SU-DHL-6 (cell line): ENCODE results near the gene SETDB2.
A peak's percentile ranks its signal among the peaks of the same experiment; 100 is the strongest.

Experiments used
- H2AFZ ChIP-seq: fragments of 200-600 bp; sonication (generic); 2 replicates; pipeline ENCODE4 v1.6.1; 2014; ENCODE audit warnings: low read depth, mild to moderate bottlenecking, moderate library complexity, mixed read lengths, antibody characterized with exemption, low read length; ENCODE audit not compliant: severe bottlenecking
- H3F3A ChIP-seq: fragments of 200-600 bp; shearing (Covaris generic); 2 replicates; pipeline ENCODE4 v1.6.0; 2016; ENCODE audit warnings: antibody characterized with exemption, mild to moderate bottlenecking; ENCODE audit not compliant: insufficient read depth
- H3K27ac ChIP-seq: fragments of 200-600 bp; sonication (generic); 2 replicates; pipeline ENCODE4 v1.5.1; 2016; ENCODE audit warnings: low read depth, mild to moderate bottlenecking, low read length, moderate library complexity, mixed read lengths
- H3K27me3 ChIP-seq: fragments of 200-600 bp; sonication (generic), shearing (Covaris generic); 2 replicates; pipeline ENCODE4 v1.6.0; 2014; ENCODE audit warnings: mild to moderate bottlenecking, low read length
- H3K36me3 ChIP-seq: fragments of 200-600 bp; sonication (generic); 2 replicates; pipeline ENCODE4 v1.6.1; 2014; ENCODE audit warnings: mild to moderate bottlenecking, low read length, mixed read lengths
- H3K4me2 ChIP-seq: fragments of 300-600, 200-600 bp; shearing (Covaris generic), sonication (generic); 2 replicates; pipeline ENCODE4 v1.6.0; 2014; ENCODE audit warnings: low read length, low read depth, mild to moderate bottlenecking; ENCODE audit not compliant: poor library complexity, severe bottlenecking
- H3K4me3 ChIP-seq: fragments of 200-600 bp; sonication (generic); 2 replicates; pipeline ENCODE4 v1.5.1; 2014; ENCODE audit warnings: antibody characterized with exemption, low read length, mild to moderate bottlenecking, mixed read lengths; ENCODE audit not compliant: insufficient read depth, poor library complexity, severe bottlenecking
- H3K79me2 ChIP-seq: fragments of 200-600 bp; sonication (generic); 2 replicates; pipeline ENCODE4 v1.6.1; 2014; ENCODE audit warnings: mild to moderate bottlenecking, low read length, moderate library complexity; ENCODE audit not compliant: insufficient read depth
- H3K9ac ChIP-seq: fragments of 200-600 bp; sonication (generic); 2 replicates; pipeline ENCODE4 v1.7.0; 2014; ENCODE audit warnings: mild to moderate bottlenecking, low read length
- H3K9me2 ChIP-seq: fragments of 200-600 bp; sonication (generic); replicated peaks from 2 replicates; pipeline ENCODE4 v1.6.1; 2014; ENCODE audit warnings: low read length; ENCODE audit not compliant: insufficient read depth
- H3K9me3 ChIP-seq: fragments of 200-600 bp; sonication (generic); 2 replicates; pipeline ENCODE4 v1.6.1; 2014; ENCODE audit warnings: low read length, mixed read lengths; ENCODE audit not compliant: insufficient read depth
- H4K20me1 ChIP-seq: fragments of 200-600 bp; sonication (generic); 2 replicates; pipeline ENCODE4 v1.6.1; 2014; ENCODE audit warnings: low read depth, mild to moderate bottlenecking, antibody characterized with exemption, low read length, moderate library complexity, mixed read lengths
- EZH2phosphoT487 ChIP-seq: fragments of 200-600 bp; sonication (generic), shearing (Covaris generic); conservative IDR thresholded peaks from 2 replicates; pipeline ENCODE4 v1.6.1; 2018; ENCODE audit warnings: mild to moderate bottlenecking, antibody characterized with exemption, low read length, moderate library complexity, mixed read lengths
- TF ChIP-seq, protein P1 (sequence below): fragments of 200-600 bp; sonication (generic); IDR thresholded peaks from one replicate; pipeline ENCODE4 v1.5.1; 2017; ENCODE audit warnings: antibody characterized with exemption, mild to moderate bottlenecking, low read length, moderate library complexity; ENCODE audit not compliant: insufficient read depth, poor library complexity, severe bottlenecking

Gene SETDB2

DNA sequence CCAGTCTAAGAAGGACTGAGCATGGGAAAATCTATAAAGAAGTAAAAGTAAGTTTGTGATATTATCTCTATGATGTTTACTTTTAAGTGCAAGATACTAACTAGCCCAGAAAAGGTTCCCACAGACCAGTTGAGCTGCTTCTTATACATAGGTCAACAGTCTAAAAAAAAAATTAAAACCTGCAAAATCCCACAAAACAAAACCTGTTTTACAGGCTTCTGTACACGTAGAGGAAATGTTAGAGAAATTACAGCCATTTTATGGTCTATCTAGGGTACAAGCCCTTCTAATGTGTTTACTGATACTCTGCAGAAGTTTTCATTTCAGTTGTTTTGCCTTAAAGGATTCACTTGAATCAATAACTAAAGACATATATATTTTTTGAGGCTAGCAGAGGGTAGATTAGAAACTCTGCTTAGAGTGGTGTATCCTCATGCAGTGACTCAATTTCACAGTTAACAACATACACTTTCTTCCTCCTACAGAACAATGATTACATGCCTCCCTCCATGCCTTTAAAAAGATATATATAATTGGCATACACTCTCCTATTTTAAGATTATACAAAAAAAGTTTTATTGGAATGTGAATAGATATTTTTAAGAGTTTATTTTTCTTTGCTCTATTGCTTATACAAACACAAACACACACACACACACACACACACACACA lies 44.1 kb upstream of the SETDB2 start:
- TF ChIP-seq, protein P1, sequence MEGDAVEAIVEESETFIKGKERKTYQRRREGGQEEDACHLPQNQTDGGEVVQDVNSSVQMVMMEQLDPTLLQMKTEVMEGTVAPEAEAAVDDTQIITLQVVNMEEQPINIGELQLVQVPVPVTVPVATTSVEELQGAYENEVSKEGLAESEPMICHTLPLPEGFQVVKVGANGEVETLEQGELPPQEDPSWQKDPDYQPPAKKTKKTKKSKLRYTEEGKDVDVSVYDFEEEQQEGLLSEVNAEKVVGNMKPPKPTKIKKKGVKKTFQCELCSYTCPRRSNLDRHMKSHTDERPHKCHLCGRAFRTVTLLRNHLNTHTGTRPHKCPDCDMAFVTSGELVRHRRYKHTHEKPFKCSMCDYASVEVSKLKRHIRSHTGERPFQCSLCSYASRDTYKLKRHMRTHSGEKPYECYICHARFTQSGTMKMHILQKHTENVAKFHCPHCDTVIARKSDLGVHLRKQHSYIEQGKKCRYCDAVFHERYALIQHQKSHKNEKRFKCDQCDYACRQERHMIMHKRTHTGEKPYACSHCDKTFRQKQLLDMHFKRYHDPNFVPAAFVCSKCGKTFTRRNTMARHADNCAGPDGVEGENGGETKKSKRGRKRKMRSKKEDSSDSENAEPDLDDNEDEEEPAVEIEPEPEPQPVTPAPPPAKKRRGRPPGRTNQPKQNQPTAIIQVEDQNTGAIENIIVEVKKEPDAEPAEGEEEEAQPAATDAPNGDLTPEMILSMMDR: no peak
- no peak for TF ChIP-seq EZH2phosphoT487
- H3K4me2 ChIP-seq: peak overlapping the region; percentile 46
- H3F3A ChIP-seq: no peaks in the 10 kb centered on the region
- no peaks in the 10 kb centered on the region for H3K9me3 ChIP-seq
- 0 out of 2 replicates have a peak, but pooled peaks cover 3% of the 10 kb centered on the region for H3K36me3 ChIP-seq
- H3K9me2 ChIP-seq: no peaks in the 10 kb centered on the region
- H2AFZ ChIP-seq: no peak overlapping the region
- no peak overlapping the region for H3K4me3 ChIP-seq
- H3K9ac ChIP-seq: no peak overlapping the region
- H3K27ac ChIP-seq: no peak overlapping the region
- no peaks in the 10 kb centered on the region for H4K20me1 ChIP-seq
- no peaks in the 10 kb centered on the region for H3K27me3 ChIP-seq
- no peaks in the 10 kb centered on the region for H3K79me2 ChIP-seq

DNA sequence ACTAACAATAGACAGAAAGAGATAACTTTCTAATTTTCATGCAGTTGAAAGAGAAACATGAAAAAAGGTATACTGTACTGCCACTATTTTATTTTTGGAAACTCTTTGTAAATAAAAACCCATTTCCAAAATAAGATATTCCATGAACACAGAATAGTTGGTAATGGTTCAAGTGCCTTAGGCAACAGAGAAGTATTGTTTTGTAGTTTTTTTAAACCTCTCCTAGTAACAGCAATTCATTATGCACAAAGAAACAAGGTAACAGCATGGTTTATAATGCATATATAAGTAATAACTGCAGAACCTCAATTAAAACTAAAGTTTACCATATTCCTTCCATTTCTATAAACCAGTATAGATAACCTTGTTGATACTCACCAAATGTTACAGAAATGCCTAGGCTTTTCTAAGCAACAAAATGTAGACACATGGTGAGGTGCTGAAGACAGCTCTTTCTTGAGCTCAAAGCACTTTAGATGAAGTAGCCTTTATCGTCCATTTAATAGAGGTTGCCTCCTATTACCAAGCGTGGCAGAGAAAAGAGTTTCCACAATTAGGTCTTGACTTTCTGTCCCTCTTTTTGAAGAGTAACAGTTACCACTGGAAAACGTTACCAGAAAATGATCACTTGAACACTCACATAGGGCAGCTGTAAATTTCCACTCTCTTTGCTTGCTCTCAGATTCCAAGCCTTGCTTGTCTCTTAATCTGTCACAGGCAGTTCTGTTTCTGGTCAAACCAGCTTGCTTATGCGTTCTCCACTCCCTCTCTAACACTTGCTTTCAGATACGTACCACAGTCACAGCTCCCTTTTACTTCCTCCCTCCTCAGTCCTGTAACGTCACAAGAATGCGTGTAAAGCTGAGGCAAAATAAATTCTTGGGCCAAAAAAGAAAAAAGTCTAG lies 43.1 kb upstream of the SETDB2 start:
- Histone ChIP-seq H3K27me3 (no peaks in the 10 kb centered on the region), H3K4me2 (peak overlapping the region; percentile 46), H3K9ac (peak overlapping the region; percentile 28; the same call in 1 of the 2 replicates), H3K36me3 (0 out of 2 replicates have a peak, but pooled peaks cover 3% of the 10 kb centered on the region), H3K4me3 (peak overlapping the region; percentile 18), H4K20me1 (no peaks in the 10 kb centered on the region), H3K79me2 (no peaks in the 10 kb centered on the region), H3F3A (no peaks in the 10 kb centered on the region), H3K9me3 (no peaks in the 10 kb centered on the region), H3K27ac (no peak overlapping the region), H3K9me2 (no peaks in the 10 kb centered on the region), H2AFZ (peak overlapping the region; percentile 90)
- TF ChIP-seq EZH2phosphoT487: no peak
- TF ChIP-seq, protein P1: no peak

DNA sequence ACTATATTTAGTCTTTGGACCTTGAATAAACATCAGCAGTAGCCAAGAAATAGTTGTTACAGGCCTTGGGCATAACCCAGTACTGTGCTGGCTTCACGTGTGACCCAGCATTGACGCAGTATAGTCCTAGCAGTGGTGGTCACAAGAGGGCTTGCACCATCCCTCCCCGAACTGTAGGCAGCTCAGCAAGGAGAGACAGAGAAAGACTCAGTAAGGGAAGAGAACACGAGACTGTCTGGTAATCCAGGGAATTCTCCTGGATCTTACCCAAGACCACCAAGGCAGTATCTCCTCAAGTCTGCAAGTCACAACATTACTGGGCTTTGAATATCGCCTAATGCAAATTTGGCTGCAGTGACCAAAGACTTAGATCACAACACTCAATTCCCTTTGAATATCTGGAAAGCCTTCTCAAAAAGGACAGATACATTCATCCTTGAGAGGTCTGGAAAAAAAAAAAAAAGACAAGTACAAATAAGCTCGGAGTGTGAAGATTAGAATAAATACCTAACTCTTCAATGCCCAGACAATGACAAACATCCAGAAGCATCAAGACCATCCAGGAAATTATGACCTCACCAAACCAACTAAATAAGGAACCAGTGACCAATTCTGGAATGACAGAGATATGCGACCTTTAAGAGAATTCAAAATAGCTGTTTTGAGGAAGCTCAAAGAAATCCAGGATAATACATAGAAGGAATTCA lies 39.9 kb upstream of the SETDB2 start:
- Histone ChIP-seq H4K20me1 (no peaks in the 10 kb centered on the region), H3K36me3 (0 out of 2 replicates have a peak, but pooled peaks cover 3% of the 10 kb centered on the region), H3K27ac (no peak overlapping the region), H3K9me3 (no peaks in the 10 kb centered on the region), H3K4me3 (no peak overlapping the region), H3K4me2 (no peak overlapping the region), H3K9me2 (no peaks in the 10 kb centered on the region), H3F3A (no peaks in the 10 kb centered on the region), H3K9ac (no peak overlapping the region), H3K27me3 (no peaks in the 10 kb centered on the region), H3K79me2 (no peaks in the 10 kb centered on the region), H2AFZ (no peak overlapping the region)
- TF ChIP-seq, protein P1: no peak
- no peak for TF ChIP-seq EZH2phosphoT487
